ENCODE data around the gene ECSIT.
A peak's percentile ranks its signal among the peaks of the same experiment; 100 is the strongest.

Gene ECSIT

DNA sequence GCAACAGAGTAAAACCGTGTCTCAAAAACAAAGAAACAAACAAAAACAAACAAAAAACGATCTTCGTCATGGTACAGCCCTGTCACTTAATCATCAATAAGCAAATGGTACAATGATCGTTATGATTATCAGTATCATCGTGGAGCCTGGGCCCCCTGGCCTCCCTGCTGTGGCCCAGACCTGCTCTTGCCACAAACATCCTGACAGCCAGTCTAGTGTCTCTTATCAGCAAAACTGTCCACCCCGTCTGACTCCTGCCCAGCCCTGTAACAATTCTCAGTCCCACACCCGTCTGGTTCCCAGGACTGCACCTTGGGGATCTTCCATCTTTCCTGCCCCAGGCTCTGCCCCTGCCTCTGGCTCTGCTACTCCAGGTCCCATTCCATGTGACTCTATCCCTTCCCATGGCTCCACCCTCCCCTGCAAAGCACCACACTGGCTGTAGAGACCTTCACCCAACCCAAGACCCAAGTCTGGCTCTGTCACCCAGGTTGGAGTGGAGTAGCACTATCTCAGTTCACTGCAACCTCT lies 29.0 kb downstream of the ECSIT start:
- no peak for DNase-seq

DNA sequence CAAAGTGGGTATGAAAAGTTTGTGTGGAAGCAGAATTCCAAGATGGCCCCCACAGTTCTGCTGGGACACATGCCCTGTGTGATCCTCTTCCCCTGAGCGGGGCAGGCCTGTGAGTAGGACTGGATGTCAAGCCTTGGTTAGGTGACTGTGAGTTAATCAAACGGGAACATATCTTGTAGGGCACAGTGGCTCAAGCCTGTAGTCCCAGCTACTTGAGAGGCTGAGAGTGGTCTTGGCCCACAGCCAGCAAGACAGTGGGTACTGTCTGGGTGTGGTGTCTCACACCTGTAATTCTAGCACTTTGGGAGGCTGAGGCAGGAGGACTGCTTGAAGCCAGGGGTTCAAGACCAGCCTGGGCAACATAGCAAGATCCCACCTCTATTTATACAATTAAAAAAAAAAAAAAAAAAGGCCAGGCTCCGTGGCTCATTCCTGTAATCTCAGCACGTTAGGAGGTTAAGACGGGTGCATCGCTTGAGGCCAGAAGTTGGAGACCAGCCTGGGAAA lies 29.7 kb downstream of the ECSIT start:
- no peak for DNase-seq

DNA sequence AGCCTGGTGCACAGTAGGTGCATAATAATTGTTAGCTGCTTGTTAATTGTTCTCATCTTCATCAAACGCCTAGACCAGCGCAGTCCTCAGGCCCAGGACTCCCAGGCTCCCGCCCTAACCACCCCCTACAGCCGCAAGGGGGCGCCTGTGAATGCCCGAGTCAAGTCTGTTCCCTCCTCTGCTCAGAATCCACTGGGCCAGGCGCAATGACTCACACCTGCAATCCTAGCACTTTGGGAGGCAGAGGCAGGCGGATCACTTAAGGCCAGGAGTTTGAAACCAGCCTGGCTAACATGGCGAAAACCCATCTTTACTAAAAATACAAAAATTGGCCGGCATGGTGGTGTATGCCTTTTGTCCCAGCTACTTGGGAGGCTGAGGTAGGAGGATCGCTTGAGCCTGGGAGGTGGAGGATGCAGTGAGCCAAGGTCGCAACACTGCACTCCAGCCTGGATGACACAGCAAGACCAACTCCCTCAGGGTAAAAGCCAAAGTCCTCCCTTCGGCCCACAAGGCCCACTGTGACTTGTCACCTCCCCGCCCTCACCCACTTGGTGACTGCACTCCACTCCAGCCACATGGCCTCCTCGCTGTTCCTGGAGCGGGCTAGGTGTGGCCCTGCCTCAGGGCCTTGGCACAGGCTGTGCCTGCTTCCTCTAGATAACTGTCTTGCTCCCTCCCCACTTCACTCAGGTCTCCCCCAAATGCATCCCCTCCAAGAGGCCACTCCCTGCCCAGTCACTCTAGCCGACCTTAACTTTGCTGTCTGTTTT lies 32.4 kb downstream of the ECSIT start:
- peak; percentile 75 for DNase-seq

DNA sequence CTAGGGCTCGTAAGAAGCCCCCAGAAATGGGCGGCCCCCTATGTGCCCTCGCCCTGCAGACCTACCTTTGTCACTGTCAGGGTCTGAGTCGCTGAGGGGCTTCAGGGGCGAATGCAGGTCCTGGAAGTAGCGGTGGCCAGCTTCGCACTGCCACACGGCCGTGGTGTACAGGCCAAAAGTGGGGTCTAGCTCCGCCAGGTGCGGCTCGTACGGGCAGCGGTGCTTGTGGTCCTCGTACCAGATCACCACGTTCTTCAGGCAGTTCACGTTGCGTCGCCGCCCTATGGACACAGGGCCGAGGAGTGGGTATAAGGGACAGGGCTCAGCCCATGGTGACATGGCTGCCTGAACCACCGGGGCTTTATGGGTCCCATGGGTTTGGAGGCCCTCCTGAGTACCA lies 33.0 kb downstream of the ECSIT start:
- no peak for DNase-seq

DNA sequence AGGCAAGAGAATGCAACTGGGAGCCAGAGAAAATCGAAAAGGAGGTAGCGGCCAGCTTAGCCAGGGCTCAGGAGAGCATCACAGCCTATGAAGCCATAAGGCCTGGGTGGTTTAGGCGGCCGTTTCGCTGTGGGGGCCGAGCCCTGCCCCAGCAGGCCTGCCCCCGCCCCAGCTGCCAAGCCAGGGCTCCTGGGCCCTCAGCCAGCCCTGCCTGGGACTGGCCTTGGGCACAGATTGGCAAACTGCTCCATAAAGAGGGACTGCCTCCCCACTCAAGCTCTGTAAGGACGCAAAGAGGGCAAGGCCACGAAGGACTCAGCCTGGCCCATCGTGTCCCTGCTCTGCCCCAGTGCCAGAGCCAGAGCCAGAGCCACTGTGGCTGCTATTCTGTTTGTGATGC lies 33.5 kb downstream of the ECSIT start:
- DNase-seq = no peak

GRCh38 chr19:11494634-11495285 lies 34.2 kb downstream of the ECSIT start:
- no peak for DNase-seq

DNA sequence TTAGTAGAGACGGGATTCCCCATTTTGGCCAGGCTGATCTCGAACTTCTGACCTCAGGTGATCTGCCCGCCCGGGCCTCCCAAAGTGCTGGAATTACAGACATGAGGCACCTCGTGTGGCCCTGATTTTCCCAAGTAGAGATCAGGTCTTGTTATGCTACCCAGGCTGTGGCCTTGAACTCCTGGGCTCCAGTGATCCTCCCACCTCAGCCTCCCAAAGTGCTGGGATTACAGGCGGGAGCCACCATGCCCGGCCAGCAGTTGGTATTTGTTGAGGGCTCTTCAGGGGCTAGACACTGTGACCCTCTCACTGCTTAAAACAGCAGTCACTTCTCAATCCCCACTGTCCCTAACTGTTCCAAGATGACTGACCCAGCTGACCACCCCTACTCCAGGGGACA lies 39.6 kb downstream of the ECSIT start:
- no peak for DNase-seq

DNA sequence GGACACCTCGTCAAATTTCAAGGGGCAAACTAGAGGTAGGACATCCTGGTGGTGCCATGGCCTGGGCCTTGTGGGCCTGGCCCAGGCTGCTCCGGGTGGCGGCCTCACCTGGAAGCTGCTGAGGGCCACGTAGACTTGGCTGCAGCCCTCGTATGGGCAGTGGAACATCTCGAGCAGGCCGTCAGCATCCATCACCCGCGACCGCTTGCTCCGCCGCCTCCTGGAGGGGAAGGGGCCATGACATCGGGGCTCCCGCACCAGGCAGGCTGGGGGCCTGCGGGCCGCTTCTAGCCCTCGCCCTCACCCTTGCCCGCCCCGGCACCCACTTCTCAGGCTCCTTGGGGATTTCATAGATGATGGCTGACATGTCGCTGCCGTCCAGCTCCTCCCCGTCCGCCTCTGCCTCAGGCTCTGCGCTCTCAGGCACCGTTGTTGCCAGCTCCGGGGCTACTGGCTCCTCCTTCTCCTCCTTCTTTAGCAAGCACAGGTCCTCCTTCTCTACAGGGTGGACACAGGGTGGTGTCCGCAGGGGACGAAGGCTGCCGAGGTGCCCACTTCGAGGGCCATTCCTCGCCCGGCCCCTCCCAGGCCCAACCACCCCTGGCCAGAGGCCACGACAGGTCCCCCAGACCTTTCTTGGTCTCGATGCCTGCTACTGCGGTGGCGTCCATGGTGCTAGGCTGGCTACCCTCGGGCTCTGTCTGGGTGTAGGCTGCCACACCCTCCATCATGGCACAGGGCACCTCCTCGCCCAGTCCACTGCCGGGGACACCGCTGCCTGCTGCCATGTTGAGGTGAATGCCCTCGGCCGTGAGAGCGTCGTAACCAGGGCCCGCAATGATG lies 42.1 kb downstream of the ECSIT start:
- DNase-seq = no peak

DNA sequence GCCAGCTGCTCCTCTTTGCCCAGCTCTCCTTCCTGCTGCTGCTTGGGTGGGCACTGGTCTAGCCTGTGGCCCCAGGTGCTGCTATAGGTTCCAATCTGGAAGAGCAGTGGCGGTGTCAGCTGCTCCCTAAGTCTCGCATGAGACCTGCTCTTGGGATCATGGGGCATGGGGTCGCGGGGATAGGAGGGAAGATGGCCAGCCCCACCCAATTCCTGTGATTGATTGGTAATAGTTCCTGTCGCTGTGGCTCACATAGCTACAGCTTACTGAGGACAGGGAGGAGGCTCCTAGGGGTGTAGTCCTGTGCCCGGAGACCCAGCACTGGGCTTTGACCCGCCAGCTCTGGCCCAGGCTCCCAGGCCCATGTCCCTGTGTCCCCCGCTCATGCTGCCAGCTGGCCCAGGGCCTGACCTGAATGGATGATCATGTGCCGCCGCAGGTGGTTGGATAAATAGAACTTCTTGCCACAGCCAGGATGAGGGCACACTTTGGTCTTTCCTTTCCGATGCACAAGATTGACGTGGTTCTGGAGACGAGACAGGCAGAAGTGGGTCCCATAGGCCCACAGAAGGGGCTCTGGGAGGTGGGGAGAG lies 43.6 kb downstream of the ECSIT start:
- no peak for DNase-seq

DNA sequence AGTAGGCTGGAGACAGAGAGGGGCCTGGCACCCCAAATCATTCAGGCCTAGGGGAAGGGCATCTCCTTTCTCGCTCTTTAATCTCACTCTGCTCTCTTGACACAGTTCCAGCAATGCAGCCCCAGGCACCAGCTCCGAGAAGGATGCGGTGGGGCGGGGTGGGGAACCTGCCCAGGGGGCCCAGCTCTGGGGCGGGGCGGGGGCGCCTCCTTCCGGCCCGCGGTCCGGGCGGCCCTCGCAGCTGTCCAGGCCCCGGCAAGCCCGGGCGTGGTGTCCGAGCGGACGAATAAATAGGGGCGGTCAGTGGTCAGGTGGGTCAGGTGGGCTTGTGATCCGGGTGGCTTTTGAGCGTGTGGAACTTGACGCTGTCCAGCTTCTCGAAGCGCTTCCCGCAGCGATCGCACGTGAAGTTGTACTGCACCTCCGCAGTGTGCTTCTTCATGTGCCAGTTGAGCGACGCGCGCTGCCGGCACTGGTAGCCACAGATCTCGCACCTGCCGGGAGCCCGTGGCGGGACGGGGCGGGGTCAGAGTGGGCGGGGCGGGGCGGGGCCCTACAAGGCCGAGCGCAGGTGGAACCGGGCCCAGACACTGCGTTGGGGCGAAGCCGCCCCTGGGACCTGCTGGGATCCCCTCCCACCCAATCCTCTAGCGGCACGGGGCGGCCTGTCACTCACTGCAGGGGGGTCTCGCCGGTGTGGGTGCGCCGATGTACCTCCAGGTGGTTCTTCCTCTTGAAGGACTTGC lies 45.4 kb downstream of the ECSIT start:
- DNase-seq = no peak

GRCh38 chr19:11482384-11483050 lies 46.4 kb downstream of the ECSIT start:
- DNase-seq = peak; percentile 94

- peak; percentile 72 for DNase-seq
These were observed 47.2 kb downstream of the ECSIT start for GRCh38 chr19:11481534-11482383.

DNA sequence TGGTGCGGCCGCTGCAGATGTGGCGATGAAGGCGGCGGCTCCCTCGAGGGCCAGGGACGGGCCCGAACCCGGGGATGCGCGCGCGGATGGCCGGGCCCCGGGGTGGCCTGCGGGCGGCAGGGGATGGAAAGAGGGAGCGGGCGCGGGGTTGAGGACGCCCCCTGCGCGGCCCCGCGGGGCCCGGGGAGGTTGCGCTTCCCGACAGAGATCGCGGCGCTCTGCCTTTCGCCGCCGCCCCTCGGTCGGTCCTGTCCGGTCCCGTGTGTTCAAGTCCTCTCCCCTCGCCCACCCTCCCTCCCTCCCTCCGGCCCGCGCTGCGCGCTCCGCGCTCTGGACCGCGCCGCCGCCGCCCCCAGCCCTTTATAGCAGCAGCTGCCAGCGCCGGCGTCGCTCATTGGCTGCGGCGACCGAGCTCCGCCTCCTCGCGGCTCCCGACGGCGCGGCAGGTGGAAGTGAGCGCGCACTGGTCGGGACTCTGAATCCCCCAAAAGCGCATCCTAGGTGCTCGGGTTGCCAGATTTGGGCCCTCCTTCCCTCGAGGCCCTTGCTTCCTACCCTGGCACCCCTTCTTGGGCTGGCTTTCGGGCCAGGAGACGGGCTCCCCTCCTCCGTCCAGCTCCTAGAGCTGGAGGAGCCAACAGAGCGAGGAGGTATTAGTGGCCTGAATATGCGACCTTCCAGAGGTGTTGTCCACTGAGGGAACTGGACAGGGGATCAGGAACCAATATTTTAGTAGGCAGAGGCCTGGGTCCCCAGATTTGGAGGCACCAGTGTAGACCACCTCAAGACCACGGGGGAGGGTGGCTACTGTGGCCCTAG lies 48.0 kb downstream of the ECSIT start, which contains the start of gene ELAVL3:
ELAVL3 (minus strand) TSS at position 332 of the 819 bp plus-strand sequence. CDS start 438 bp downstream, outside the sequence.
- no peak for DNase-seq

DNA sequence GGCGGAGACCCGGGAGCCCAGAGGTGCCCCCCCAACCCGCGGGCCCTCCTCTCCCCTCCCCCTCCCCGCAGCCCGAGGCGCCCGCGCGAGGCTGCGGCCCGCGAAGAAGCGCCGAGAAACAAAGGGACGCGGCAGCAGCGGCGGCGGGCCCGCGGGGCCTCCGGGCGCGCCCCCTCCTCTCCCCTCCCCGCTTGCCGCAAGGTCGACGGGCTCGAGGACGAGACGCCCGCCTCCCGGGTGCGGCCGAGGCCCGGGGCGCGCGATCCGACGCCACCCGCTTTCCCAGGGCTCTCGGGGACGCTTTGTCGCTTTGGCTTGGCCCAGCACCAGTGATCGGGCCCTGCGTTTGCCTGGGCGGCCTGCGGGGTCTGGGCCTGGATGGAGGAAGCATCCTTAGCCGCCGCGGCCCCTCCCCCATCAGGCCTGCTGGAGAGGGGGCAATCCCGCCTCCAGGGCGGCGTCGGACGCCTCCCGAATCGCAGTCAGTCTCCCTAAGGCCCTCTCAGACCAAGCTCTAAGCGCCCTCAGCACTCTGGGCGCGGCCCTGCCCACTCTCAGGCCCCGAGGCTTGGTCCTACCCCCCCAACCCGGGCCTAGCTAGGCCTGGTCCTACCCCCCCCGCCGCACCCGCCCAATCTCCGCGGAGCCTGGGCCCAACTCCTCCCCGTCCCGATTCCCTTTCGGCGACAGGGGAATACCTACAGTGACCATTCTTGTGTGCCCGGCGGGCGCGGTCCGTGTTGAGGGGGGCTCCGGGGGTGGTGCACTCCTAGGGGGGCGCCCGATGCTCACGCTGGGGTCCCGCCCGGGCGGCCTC lies 48.8 kb downstream of the ECSIT start:
- no peak for DNase-seq

DNA sequence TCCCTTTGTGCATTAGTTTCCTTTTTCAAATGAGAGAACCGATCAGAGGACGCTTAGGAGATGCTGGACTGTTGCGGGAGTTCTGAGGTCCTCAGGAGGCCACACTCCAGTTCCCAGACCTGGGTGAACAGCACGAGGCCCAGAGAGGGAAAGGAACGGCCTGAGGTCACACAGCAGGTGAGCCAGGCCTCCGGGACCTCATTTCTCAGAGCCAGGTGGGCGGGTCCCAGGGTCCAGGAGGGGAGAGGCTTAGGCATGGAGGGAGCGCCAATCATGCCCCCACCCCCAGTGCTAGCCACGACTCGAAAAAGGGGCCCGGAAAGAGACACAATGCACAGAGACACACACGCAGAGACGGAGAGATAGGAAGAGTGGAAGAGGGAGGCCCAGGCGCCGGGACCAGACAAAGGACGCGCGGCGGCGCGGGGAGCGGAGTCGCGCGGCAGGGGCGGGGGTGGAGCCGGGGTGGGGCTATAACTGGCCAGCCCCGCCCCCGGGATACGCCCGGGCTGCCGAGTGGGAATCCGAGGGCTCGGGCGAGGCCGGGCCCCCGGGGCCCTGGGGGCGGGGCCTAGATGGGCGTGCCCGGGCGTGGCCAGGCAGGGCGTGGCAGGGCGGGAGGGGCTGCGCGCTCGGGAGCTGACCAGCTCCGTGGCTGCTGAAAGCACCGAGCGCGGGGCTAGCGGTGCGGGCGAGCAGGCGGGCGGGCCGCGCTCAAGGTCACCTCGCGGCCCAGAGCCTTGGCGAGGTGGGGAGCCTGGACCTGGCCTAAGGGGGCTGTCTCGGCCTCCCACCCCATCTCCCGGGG lies 49.6 kb downstream of the ECSIT start:
- peak; percentile 56 for DNase-seq

DNA sequence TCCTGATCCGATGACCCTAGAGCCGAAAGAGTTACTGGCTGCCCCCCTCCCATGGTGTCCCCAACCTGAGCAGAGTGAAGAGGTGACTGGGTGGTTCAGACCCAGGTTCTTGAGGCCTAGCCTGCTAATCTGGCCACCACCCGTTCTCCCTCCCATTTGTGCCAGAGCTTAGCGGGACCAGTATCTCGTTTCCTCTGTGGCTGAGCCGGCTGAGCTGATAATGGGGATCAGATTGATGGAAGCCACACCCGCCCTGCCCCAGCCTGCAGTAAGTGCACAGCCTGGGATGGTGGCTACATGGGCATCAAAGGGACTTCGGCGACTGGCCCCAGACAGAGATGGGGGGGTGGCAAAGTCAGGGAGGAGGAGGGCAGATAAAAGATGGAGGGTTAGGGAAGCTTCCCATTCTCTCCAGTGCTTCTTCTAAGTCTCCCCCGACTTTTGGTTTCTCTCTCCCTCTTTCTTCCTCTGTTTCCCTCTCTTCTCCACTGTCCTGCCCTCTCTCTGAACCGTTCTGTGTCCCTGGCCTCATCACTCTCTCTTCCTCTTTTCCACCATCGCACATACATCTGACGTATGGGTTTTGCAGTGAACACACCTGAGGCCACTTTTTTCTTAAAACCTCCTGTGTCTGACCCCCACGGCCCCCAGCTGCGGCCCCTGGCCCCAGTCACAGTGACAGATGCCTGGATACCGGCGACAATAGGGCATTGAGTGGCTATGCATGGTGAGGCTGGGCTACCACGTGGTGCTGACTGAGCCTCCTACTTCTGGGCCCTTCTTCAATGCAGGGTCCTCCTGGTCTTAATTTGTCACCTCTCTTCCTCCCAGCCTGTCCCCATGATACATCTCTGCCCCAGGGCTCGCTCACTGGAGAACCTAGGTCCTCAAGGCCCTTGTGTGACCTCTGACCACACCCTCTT lies 50.5 kb downstream of the ECSIT start:
- peak; percentile 10 for DNase-seq
